H1 (cell line): ENCODE measurements around the gene GALNTL6. TPM values are rescaled to one million over a fixed set of nuclear protein-coding genes. Genes with fewer than 3 reads are reported as not detected.

Source experiments
- CTCF ChIA-PET: fragments of 300-600 bp; sonication (Branson Sonifier 250); formaldehyde crosslinking; loops from one replicate; lab custom pipeline; 2021; ENCODE audit not compliant: partially characterized antibody; lab: Charles Lee
- POLR2A ChIA-PET: fragments of 300-600 bp; sonication (Branson Sonifier 250); formaldehyde crosslinking; loops from one replicate; lab custom pipeline; 2021; ENCODE audit warnings: inconsistent platforms; ENCODE audit not compliant: partially characterized antibody; lab: Charles Lee
- DNase-seq, 2 experiments: peaks; one replicate each; pipeline versions ENCODE4 v3.0.0 to v3.0.0-alpha.2; 2010 to 2022; ENCODE audit warnings: low spot score in 2 of 2, low read depth in 1 of 2, mixed read lengths in 1 of 2
- FAIRE-seq: peaks from 2 replicates; lab custom pipeline; 2011; peaks lifted over from hg19 to GRCh38; lab: Jason Lieb, UNC
- H2AFZ ChIP-seq: 2 replicates; pipeline ENCODE4 v1.8.1; 2012; ENCODE audit warnings: low read length, inconsistent platforms
- H2AK5ac ChIP-seq: 2 replicates; pipeline ENCODE4 v1.6.1; 2013; ENCODE audit warnings: low read depth, low read length
- H2BK120ac ChIP-seq: replicated peaks from 2 replicates; pipeline ENCODE3; 2013; ENCODE audit warnings: low read depth, low read length, inconsistent platforms
- H2BK12ac ChIP-seq: 2 replicates; pipeline ENCODE4 v1.6.1; 2013; ENCODE audit warnings: low read depth, low read length
- H2BK15ac ChIP-seq: 2 replicates; pipeline ENCODE4 v1.6.1; 2013; ENCODE audit warnings: low read length
- H2BK20ac ChIP-seq: 2 replicates; pipeline ENCODE4 v1.6.1; 2013; ENCODE audit warnings: low read length
- H2BK5ac ChIP-seq: 2 replicates; pipeline ENCODE4 v1.6.1; 2013; ENCODE audit warnings: low read depth, low read length
- H3K14ac ChIP-seq: 2 replicates; pipeline ENCODE4 v1.6.1; 2013; ENCODE audit warnings: inconsistent platforms; ENCODE audit not compliant: insufficient read length
- H3K18ac ChIP-seq: 2 replicates; pipeline ENCODE4 v1.6.1; 2013; ENCODE audit warnings: low read length; ENCODE audit errors: extremely low read depth
- H3K23ac ChIP-seq: 2 replicates; pipeline ENCODE4 v1.6.1; 2013; ENCODE audit warnings: inconsistent platforms; ENCODE audit not compliant: insufficient read length
- H3K23me2 ChIP-seq: 2 replicates; pipeline ENCODE4 v1.6.1; 2013; ENCODE audit warnings: low read depth, low read length
- H3K27ac ChIP-seq: 2 replicates; pipeline ENCODE4 v1.6.1; 2011; ENCODE audit warnings: low read depth, low read length, inconsistent platforms
- H3K27me3 ChIP-seq, 4 experiments: replicated peaks in 1 of 4; 1 replicate in 1 of 4; 2 replicates in 3 of 4; pipeline versions ENCODE4 v1.6.1 to v1.8.1; 2011 to 2013; ENCODE audit warnings: low read length in 3 of 4, mild to moderate bottlenecking in 3 of 4, inconsistent platforms in 2 of 4, mixed read lengths in 2 of 4, moderate library complexity in 1 of 4; ENCODE audit not compliant: control insufficient read depth in 3 of 4, insufficient read depth in 3 of 4; ENCODE audit errors: extremely low read depth in 1 of 4
- H3K36me3 ChIP-seq, 4 experiments: 2 replicates each; pipeline versions ENCODE4 v1.6.1 to v1.8.1; 2011 to 2013; ENCODE audit warnings: mild to moderate bottlenecking in 4 of 4, low read length in 3 of 4, moderate library complexity in 2 of 4, control low read depth in 1 of 4, inconsistent platforms in 1 of 4; ENCODE audit not compliant: insufficient read depth in 4 of 4, control insufficient read depth in 2 of 4
- H3K4ac ChIP-seq: replicated peaks from 2 replicates; pipeline ENCODE3; 2013; ENCODE audit warnings: low read length, low read depth, mixed read lengths, inconsistent platforms; ENCODE audit not compliant: insufficient read length
- H3K4me1 ChIP-seq, 4 experiments: replicated peaks in 1 of 4; 1 replicate in 1 of 4; 2 replicates in 3 of 4; pipeline versions ENCODE4 v1.6.1 to v1.8.1; 2011 to 2013; ENCODE audit warnings: low read length in 3 of 4, inconsistent platforms in 2 of 4, mixed read lengths in 1 of 4; ENCODE audit not compliant: insufficient read depth in 4 of 4, control insufficient read depth in 3 of 4
- H3K4me2 ChIP-seq, 2 experiments: 2 replicates each; pipeline versions ENCODE4 v1.6.1 to v1.8.1; 2011 to 2013; ENCODE audit warnings: low read depth in 2 of 2, low read length in 2 of 2, control low read depth in 1 of 2, inconsistent platforms in 1 of 2, mild to moderate bottlenecking in 1 of 2; ENCODE audit not compliant: insufficient read depth in 1 of 2
- H3K4me3 ChIP-seq, 4 experiments: fragments of 200-600, 300-600 bp in 1 of 4; sonication (generic), shearing (Covaris generic), sonication (Bioruptor Twin) in 1 of 4; 2 replicates each; pipeline versions ENCODE4 v1.5.1 to v1.8.1; 2011 to 2016; ENCODE audit warnings: low read length in 4 of 4, low read depth in 3 of 4, control low read depth in 2 of 4, inconsistent platforms in 2 of 4, mild to moderate bottlenecking in 2 of 4, mixed read lengths in 1 of 4, moderate library complexity in 1 of 4; ENCODE audit not compliant: insufficient read depth in 2 of 4; ENCODE audit errors: extremely low read depth in 1 of 4
- H3K56ac ChIP-seq: replicated peaks from 2 replicates; pipeline ENCODE3; 2013; ENCODE audit warnings: low read depth, mild to moderate bottlenecking, mixed read lengths, low read length, inconsistent platforms; ENCODE audit not compliant: insufficient read length
- H3K79me1 ChIP-seq: 2 replicates; pipeline ENCODE4 v1.6.1; 2013; ENCODE audit warnings: low read depth, low read length, control low read depth
- H3K79me2 ChIP-seq, 2 experiments: 2 replicates each; pipeline versions ENCODE4 v1.6.1 to v1.8.1; 2012 to 2013; ENCODE audit warnings: low read length in 2 of 2, mild to moderate bottlenecking in 2 of 2, inconsistent platforms in 1 of 2; ENCODE audit not compliant: insufficient read depth in 2 of 2, control insufficient read depth in 1 of 2
- H3K9ac ChIP-seq, 4 experiments: replicated peaks in 1 of 4; 1 replicate in 1 of 4; 2 replicates in 3 of 4; pipeline versions ENCODE4 v1.6.1 to v1.8.1; 2011 to 2013; ENCODE audit warnings: low read depth in 3 of 4, low read length in 3 of 4, control low read depth in 2 of 4, mild to moderate bottlenecking in 2 of 4, moderate library complexity in 2 of 4, inconsistent platforms in 1 of 4; ENCODE audit errors: extremely low read depth in 1 of 4
- H3K9me3 ChIP-seq, 2 experiments: 2 replicates each; pipeline versions ENCODE4 v1.6.1 to v1.8.1; 2012 to 2013; ENCODE audit warnings: mild to moderate bottlenecking in 2 of 2, moderate library complexity in 2 of 2, control low read depth in 1 of 2, inconsistent platforms in 1 of 2, low read depth in 1 of 2, low read length in 1 of 2, mixed read lengths in 1 of 2; ENCODE audit not compliant: insufficient read depth in 2 of 2
- H4K20me1 ChIP-seq, 2 experiments: replicated peaks in 1 of 2; 2 replicates each; pipeline versions ENCODE3 to v1.8.1; 2011 to 2013; ENCODE audit warnings: inconsistent platforms in 2 of 2, low read length in 2 of 2, mild to moderate bottlenecking in 1 of 2; ENCODE audit not compliant: insufficient read depth in 2 of 2, control insufficient read depth in 1 of 2
- H4K5ac ChIP-seq: 2 replicates; pipeline ENCODE4 v1.6.1; 2013; ENCODE audit warnings: low read length, low read depth, mixed read lengths, inconsistent platforms; ENCODE audit not compliant: insufficient read length
- H4K8ac ChIP-seq: 2 replicates; pipeline ENCODE4 v1.8.0; 2013; ENCODE audit warnings: mild to moderate bottlenecking, moderate library complexity, low read length, inconsistent platforms; ENCODE audit not compliant: insufficient read depth; ENCODE audit errors: extremely low read depth
- H4K91ac ChIP-seq: replicated peaks from 2 replicates; pipeline ENCODE3; 2013; ENCODE audit warnings: low read length, mixed read lengths, inconsistent platforms; ENCODE audit not compliant: insufficient read length
- CTBP2 ChIP-seq: IDR thresholded peaks from 2 replicates; pipeline ENCODE4 v1.7.0; 2011; ENCODE audit warnings: borderline replicate concordance, mild to moderate bottlenecking, moderate library complexity, mixed read lengths, low read length; ENCODE audit not compliant: insufficient read depth, insufficient read length
- JUN ChIP-seq: IDR thresholded peaks from 2 replicates; pipeline ENCODE4 v1.6.1; 2011; ENCODE audit warnings: low read depth, mild to moderate bottlenecking, improper control_type of control experiment, low read length
- KDM4A ChIP-seq: IDR thresholded peaks from one replicate; pipeline ENCODE4 v1.7.1; 2012; ENCODE audit warnings: low read depth, mild to moderate bottlenecking, moderate library complexity, low read length, inconsistent platforms; ENCODE audit not compliant: severe bottlenecking
- NANOG ChIP-seq: IDR thresholded peaks from 2 replicates; pipeline ENCODE4 v1.6.1; 2011; ENCODE audit warnings: low read length, low read depth, mild to moderate bottlenecking, inconsistent platforms; ENCODE audit not compliant: insufficient read depth, poor library complexity, severe bottlenecking
- POU5F1 ChIP-seq: IDR thresholded peaks from 2 replicates; pipeline ENCODE4 v1.6.1; 2011; ENCODE audit warnings: low read depth, mild to moderate bottlenecking, low read length, moderate library complexity
- RBBP5 ChIP-seq: IDR thresholded peaks from 2 replicates; pipeline ENCODE4 v1.7.1; 2012; ENCODE audit warnings: low read depth, mild to moderate bottlenecking, inconsistent platforms, low read length, moderate library complexity, borderline replicate concordance
- RNF2 ChIP-seq: fragments of 200-900, 300-1000 bp; sonication (generic); IDR thresholded peaks from 2 replicates; pipeline ENCODE4 v1.7.1; 2016; ENCODE audit warnings: borderline replicate concordance, low read depth, mild to moderate bottlenecking, antibody characterized with exemption, low read length; ENCODE audit not compliant: poor library complexity, severe bottlenecking; ENCODE audit errors: missing control alignments
- SIRT6 ChIP-seq: IDR thresholded peaks from one replicate; pipeline ENCODE4 v1.7.1; 2012; ENCODE audit warnings: low read length, inconsistent platforms
- SP4 ChIP-seq: IDR thresholded peaks from 2 replicates; pipeline ENCODE4 v1.6.1; 2012; ENCODE audit warnings: low read length, inconsistent platforms
- TAF1 ChIP-seq: IDR thresholded peaks from 2 replicates; pipeline ENCODE4 v1.6.1; 2011; ENCODE audit warnings: mild to moderate bottlenecking, low read depth, low read length
- TAF7 ChIP-seq: optimal IDR thresholded peaks from 2 replicates; pipeline ENCODE3; 2011; ENCODE audit warnings: low read depth, mild to moderate bottlenecking, inconsistent platforms, low read length, moderate library complexity, borderline replicate concordance
- TBP ChIP-seq: IDR thresholded peaks from 2 replicates; pipeline ENCODE4 v1.6.1; 2011; ENCODE audit warnings: low read depth, low read length, improper control_type of control experiment
- WGBS, 2 experiments: shearing (Covaris generic) in 1 of 2; methylation state at CpG; one replicate each; pipeline versions ENCODE4 v1.1.6 to v1.1.7; 2013 to 2015; ENCODE audit warnings: low lambda C conversion rate in 2 of 2, mixed read lengths in 2 of 2, inconsistent platforms in 1 of 2, low coverage in 1 of 2, missing lambda C conversion rate in 1 of 2; ENCODE audit not compliant: insufficient replicate concordance in 2 of 2, insufficient coverage in 1 of 2, insufficient read length in 1 of 2; ENCODE audit errors: extremely low coverage in 1 of 2, missing lambda C conversion rate in 1 of 2; 5-methylcytosine and 5-hydroxymethylcytosine counted together
- polyA plus RNA-seq, 7 experiments: library from polyadenylated mRNA; depleted of rRNA in 3 of 7; stranded (reverse) in 5 of 7; unstranded in 2 of 7; fragments of >200 nt in 5 of 7; fragments of 200-250 nt in 2 of 7; gene quantifications; 1 replicate in 5 of 7; 2 replicates in 1 of 7; 4 replicates in 1 of 7; pipeline versions ENCODE4 v1.2.1 to v1.2.3, GENCODE V29; 2011 to 2013; ENCODE audit warnings: missing spikeins in 2 of 7, mixed read lengths in 2 of 7
- total RNA-seq: library from RNA; stranded (reverse); fragmentation: NEBNext Ultra II Directional; extraction: Animal tissue kit (Norgen Biotek cat#: 25700); gene quantifications from 2 replicates; pipeline ENCODE4 v1.2.1, GENCODE V29; 2021
- TF ChIP-seq, protein P1 (sequence below): IDR thresholded peaks from 2 replicates; pipeline ENCODE4 v1.6.1; 2012; ENCODE audit warnings: low read length, inconsistent platforms

Gene GALNTL6
- total and polyA plus RNA-seq, 2 of the 8 experiments (the other 6 are each of a cell fraction or from before 2014, with no cell fraction given), result 0.03 to 0.32 TPM

DNA sequence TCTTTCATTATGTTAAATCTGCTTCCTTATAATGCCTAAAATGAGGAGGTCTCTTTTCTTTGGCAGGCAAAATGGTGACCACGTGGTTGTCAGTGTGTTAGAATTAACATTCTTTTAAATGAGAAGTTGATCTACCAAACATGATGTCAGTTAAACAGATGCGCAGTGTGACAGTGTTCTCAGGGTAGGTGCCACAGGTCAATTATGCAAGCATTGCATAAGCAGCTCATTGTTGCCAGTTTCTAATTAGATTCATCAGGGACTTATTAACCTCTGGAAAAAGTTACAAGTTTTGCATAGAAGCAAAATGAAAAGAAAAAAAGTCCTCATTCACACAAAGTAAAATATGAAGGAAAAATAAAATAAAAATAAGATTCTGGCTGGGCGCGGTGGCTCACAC is 1031.4 kb downstream of the GALNTL6 start:
- H2BK120ac ChIP-seq, result no peak overlapping the region
- H2AFZ ChIP-seq, result no peak overlapping the region
- H2BK15ac ChIP-seq, result no peak overlapping the region
- DNase-seq (no peak), FAIRE-seq (no peak)
- CTCF ChIA-PET, result interaction anchor here (0.7 kb wide), 1 partner anchor 614 kb away, joined by 3 read pairs; no protein-coding TSS in a partner anchor
- no peaks in the 10 kb centered on the region for H3K9me3 ChIP-seq
- H3K18ac ChIP-seq, result no peak overlapping the region
- H3K27ac ChIP-seq, result no peak overlapping the region
- H3K36me3 ChIP-seq, result no peaks in the 10 kb centered on the region
- no peaks in the 10 kb centered on the region for H3K4me1 ChIP-seq
- 91% methylated on average over 4 of the region's 4 CpGs; no CpG with 5 or more reads in 1 of the 2 experiments for WGBS, 2 experiments
- H3K23ac ChIP-seq, result no peak overlapping the region
- no peaks in the 10 kb centered on the region for H3K23me2 ChIP-seq
- H2BK12ac ChIP-seq, result no peak overlapping the region
- H4K8ac ChIP-seq, result no peak overlapping the region
- H3K56ac ChIP-seq, result no peak overlapping the region
- H3K4me2 ChIP-seq, result no peak overlapping the region
- no peaks in the 10 kb centered on the region for H4K20me1 ChIP-seq
- H4K5ac ChIP-seq, result no peak overlapping the region
- no peak overlapping the region for H4K91ac ChIP-seq
- no peak overlapping the region for H3K4ac ChIP-seq
- POLR2A ChIA-PET, result no interaction called here
- H3K79me1 ChIP-seq, result no peaks in the 10 kb centered on the region
- H3K79me2 ChIP-seq, result no peaks in the 10 kb centered on the region
- H3K27me3 ChIP-seq, result no peaks in the 10 kb centered on the region
- no peak overlapping the region for H2AK5ac ChIP-seq
- no peak overlapping the region for H2BK20ac ChIP-seq
- H2BK5ac ChIP-seq, result no peak overlapping the region
- H3K4me3 ChIP-seq, result no peak overlapping the region
- H3K9ac ChIP-seq, result no peak overlapping the region
- no peak overlapping the region for H3K14ac ChIP-seq
- TF ChIP-seq POU5F1 (no peak), TAF1 (no peak), KDM4A (no peak), CTBP2 (no peak), JUN (no peak), SIRT6 (no peak), RNF2 (no peak), RBBP5 (no peak), TAF7 (no peak), NANOG (no peak), TBP (no peak), SP4 (no peak)
- TF ChIP-seq, protein P1, sequence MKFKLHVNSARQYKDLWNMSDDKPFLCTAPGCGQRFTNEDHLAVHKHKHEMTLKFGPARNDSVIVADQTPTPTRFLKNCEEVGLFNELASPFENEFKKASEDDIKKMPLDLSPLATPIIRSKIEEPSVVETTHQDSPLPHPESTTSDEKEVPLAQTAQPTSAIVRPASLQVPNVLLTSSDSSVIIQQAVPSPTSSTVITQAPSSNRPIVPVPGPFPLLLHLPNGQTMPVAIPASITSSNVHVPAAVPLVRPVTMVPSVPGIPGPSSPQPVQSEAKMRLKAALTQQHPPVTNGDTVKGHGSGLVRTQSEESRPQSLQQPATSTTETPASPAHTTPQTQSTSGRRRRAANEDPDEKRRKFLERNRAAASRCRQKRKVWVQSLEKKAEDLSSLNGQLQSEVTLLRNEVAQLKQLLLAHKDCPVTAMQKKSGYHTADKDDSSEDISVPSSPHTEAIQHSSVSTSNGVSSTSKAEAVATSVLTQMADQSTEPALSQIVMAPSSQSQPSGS, result no peak
